ENCODE results near the gene EXOG.
"Not testable (repeated sequence)": the region's sequence is repeated elsewhere in the genome, so short reads cannot be mapped to it uniquely, and the experiment has no call there.

EXOG gene

GRCh38 chr3:38565339-38566214 lies 69.4 kb downstream of the EXOG start:
- no peak for TF ChIP-seq EZH2phosphoT487 (IDR thresholded peaks at IDR 0.05; ENCODE audit: low read depth)
- TF ChIP-seq, protein P1, sequence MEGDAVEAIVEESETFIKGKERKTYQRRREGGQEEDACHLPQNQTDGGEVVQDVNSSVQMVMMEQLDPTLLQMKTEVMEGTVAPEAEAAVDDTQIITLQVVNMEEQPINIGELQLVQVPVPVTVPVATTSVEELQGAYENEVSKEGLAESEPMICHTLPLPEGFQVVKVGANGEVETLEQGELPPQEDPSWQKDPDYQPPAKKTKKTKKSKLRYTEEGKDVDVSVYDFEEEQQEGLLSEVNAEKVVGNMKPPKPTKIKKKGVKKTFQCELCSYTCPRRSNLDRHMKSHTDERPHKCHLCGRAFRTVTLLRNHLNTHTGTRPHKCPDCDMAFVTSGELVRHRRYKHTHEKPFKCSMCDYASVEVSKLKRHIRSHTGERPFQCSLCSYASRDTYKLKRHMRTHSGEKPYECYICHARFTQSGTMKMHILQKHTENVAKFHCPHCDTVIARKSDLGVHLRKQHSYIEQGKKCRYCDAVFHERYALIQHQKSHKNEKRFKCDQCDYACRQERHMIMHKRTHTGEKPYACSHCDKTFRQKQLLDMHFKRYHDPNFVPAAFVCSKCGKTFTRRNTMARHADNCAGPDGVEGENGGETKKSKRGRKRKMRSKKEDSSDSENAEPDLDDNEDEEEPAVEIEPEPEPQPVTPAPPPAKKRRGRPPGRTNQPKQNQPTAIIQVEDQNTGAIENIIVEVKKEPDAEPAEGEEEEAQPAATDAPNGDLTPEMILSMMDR (IDR thresholded peaks at IDR 0.05; ENCODE audit: low read depth, low read length), result no peak
- Histone ChIP-seq H2AFZ (ENCODE audit: low read depth, low read length) (no peak overlapping the region), H3K4me2 (ENCODE audit: low read length) (no peak overlapping the region)

DNA sequence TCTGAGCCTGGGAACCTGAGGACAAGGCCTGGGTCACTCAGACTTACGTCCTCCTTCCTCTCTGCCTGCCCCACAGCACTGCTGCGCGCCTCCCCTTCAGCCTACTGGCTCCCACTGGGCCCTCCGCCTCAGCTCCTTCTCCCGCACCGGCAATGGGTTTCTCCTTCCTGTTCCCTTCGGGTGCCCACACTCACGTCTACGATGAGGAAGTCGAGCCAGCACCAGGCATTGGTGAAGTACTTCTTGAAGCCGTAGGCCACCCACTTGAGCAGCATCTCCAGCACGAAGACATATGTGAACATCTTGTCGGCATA lies 70.0 kb downstream of the EXOG start:
- Histone ChIP-seq H3K27ac (ENCODE audit: low read length) (no peak overlapping the region), H3K4me1 (ENCODE audit: low read length) (no peaks in the 10 kb centered on the region), H3K4me3 (ENCODE audit: low read length) (no peak overlapping the region), H3K36me3 (replicated peaks; ENCODE audit: low read depth, low read length) (no peaks in the 10 kb centered on the region), H3K79me2 (ENCODE audit: low read length) (no peaks in the 10 kb centered on the region), H4K20me1 (ENCODE audit: insufficient read depth, low read length) (no peaks in the 10 kb centered on the region), H3K27me3 (ENCODE audit: low read depth, low read length) (no peaks in the 10 kb centered on the region), H3K9me3 (ENCODE audit: insufficient read depth, low read length) (no peaks in the 10 kb centered on the region), H3K4me2 (ENCODE audit: low read length) (no peak overlapping the region), H2AFZ (ENCODE audit: low read depth, low read length) (no peak overlapping the region), H3K9ac (ENCODE audit: low read length) (no peak overlapping the region)
- TF ChIP-seq EZH2phosphoT487 (IDR thresholded peaks at IDR 0.05; ENCODE audit: low read depth), result no peak
- TF ChIP-seq, protein P1 (IDR thresholded peaks at IDR 0.05; ENCODE audit: low read depth, low read length), result no peak

More at GRCh38 chr3:38565339-38566214, 69.4 kb downstream of the EXOG start:
- Histone ChIP-seq H3K4me1 (ENCODE audit: low read length) (no peaks in the 10 kb centered on the region), H3K9me3 (ENCODE audit: insufficient read depth, low read length) (no peaks in the 10 kb centered on the region), H4K20me1 (ENCODE audit: insufficient read depth, low read length) (no peaks in the 10 kb centered on the region), H3K36me3 (replicated peaks; ENCODE audit: low read depth, low read length) (no peaks in the 10 kb centered on the region), H3K9ac (ENCODE audit: low read length) (no peak overlapping the region), H3K27ac (ENCODE audit: low read length) (no peak overlapping the region), H3K27me3 (ENCODE audit: low read depth, low read length) (no peaks in the 10 kb centered on the region), H3K79me2 (ENCODE audit: low read length) (no peaks in the 10 kb centered on the region), H3K4me3 (ENCODE audit: low read length) (no peak overlapping the region)

- not testable (repeated sequence) for H3K4me1 ChIP-seq (ENCODE audit: low read length); H3K9me3 ChIP-seq (ENCODE audit: insufficient read depth, low read length); H3K4me2 ChIP-seq (ENCODE audit: low read length); H3K27ac ChIP-seq (ENCODE audit: low read length); H3K4me3 ChIP-seq (ENCODE audit: low read length); H3K79me2 ChIP-seq (ENCODE audit: low read length); H3K36me3 ChIP-seq (replicated peaks; ENCODE audit: low read depth, low read length); H2AFZ ChIP-seq (ENCODE audit: low read depth, low read length); H3K27me3 ChIP-seq (ENCODE audit: low read depth, low read length); H3K9ac ChIP-seq (ENCODE audit: low read length); H4K20me1 ChIP-seq (ENCODE audit: insufficient read depth, low read length)
Measured at GRCh38 chr3:38566794-38567193, 70.7 kb downstream of the EXOG start.

DNA sequence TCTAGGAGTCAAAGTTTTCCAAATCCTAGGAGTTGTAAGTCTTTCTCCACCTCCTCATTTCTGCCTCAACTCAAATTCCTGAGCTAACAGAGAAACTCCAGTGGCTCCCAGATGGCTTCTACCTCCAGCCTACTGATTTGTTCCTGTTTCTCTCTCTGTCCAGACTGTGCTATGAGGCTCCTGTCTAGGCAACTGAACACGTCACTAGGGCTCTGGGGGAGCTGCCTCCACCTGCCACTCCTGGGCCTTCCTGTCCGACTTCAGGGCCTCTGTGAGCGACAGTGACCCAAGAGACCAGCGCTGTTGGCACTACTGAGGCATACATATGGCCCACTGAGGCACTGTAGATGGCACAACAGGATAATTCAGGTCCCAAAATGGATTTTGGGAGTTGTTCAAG lies 71.4 kb downstream of the EXOG start:
- TF ChIP-seq, protein P1 (IDR thresholded peaks at IDR 0.05; ENCODE audit: low read depth, low read length), result no peak
- TF ChIP-seq EZH2phosphoT487 (IDR thresholded peaks at IDR 0.05; ENCODE audit: low read depth), result no peak
- Histone ChIP-seq H3K9me3 (ENCODE audit: insufficient read depth, low read length) (no peaks in the 10 kb centered on the region), H3K4me3 (ENCODE audit: low read length) (no peak overlapping the region), H3K36me3 (replicated peaks; ENCODE audit: low read depth, low read length) (no peaks in the 10 kb centered on the region), H3K27me3 (ENCODE audit: low read depth, low read length) (no peaks in the 10 kb centered on the region), H3K4me1 (ENCODE audit: low read length) (no peaks in the 10 kb centered on the region), H4K20me1 (ENCODE audit: insufficient read depth, low read length) (no peaks in the 10 kb centered on the region), H3K79me2 (ENCODE audit: low read length) (no peaks in the 10 kb centered on the region), H2AFZ (ENCODE audit: low read depth, low read length) (no peak overlapping the region), H3K27ac (ENCODE audit: low read length) (no peak overlapping the region), H3K9ac (ENCODE audit: low read length) (no peak overlapping the region), H3K4me2 (ENCODE audit: low read length) (no peak overlapping the region)
